C4-2B (cell line): ENCODE data around the gene MARS1.

Experiments used
- CTCF ChIP-seq: fragments of 450-650 bp; conservative IDR thresholded peaks from 2 replicates; pipeline ENCODE4 v1.5.1; 2017; ENCODE audit warnings: mild to moderate bottlenecking
- ZFX ChIP-seq: fragments of 450-650 bp; IDR thresholded peaks from 2 replicates; pipeline ENCODE4 v1.6.1; 2017

- TF ChIP-seq CTCF (no peak), ZFX (no peak)
Measured at GRCh38 chr12:57518920-57519795, 31.3 kb downstream of the MARS1 start.
